SJCRH30 (cell line): Measurements from ENCODE around the gene WHRN. TPM values are rescaled to one million over a fixed set of nuclear protein-coding genes. Genes with fewer than 3 reads are reported as not detected.

Source experiments
- DNase-seq, 2 experiments: peaks; one replicate each; pipeline ENCODE4 v3.0.0-alpha.2; 2015 to 2020
- H3K27ac ChIP-seq: fragments of 250-450 bp; sonication (Bioruptor Pico); 2 replicates; pipeline ENCODE4 v1.5.1; 2020; ENCODE audit warnings: mild to moderate bottlenecking, moderate library complexity
- H3K27me3 ChIP-seq: fragments of 250-450 bp; sonication (Bioruptor Pico); 2 replicates; pipeline ENCODE4 v1.5.1; 2020; ENCODE audit warnings: mild to moderate bottlenecking, moderate library complexity
- H3K36me3 ChIP-seq: fragments of 250-450 bp; sonication (Bioruptor Pico); 2 replicates; pipeline ENCODE4 v1.5.1; 2020; ENCODE audit warnings: mild to moderate bottlenecking, moderate library complexity
- H3K4me1 ChIP-seq: fragments of 250-450 bp; sonication (Bioruptor Pico); 2 replicates; pipeline ENCODE4 v1.5.1; 2020; ENCODE audit warnings: mild to moderate bottlenecking, moderate library complexity
- H3K4me3 ChIP-seq: fragments of 250-450 bp; sonication (Bioruptor Pico); 2 replicates; pipeline ENCODE4 v1.5.1; 2020; ENCODE audit warnings: mild to moderate bottlenecking, moderate library complexity
- H3K9me3 ChIP-seq: fragments of 250-450 bp; sonication (Bioruptor Pico); replicated peaks from 2 replicates; pipeline ENCODE4 v1.5.1; 2020; ENCODE audit warnings: mild to moderate bottlenecking, moderate library complexity
- total RNA-seq: library from RNA; depleted of rRNA; stranded (reverse); fragments of >200 nt; shearing (Covaris generic); gene quantifications from 2 replicates; pipeline ENCODE4 v1.2.3, GENCODE V29; 2014

WHRN gene
- total RNA-seq, 1 experiment from 2014 or later: 3.1 TPM

- H3K4me3 ChIP-seq: no peak overlapping the region
- no peak for DNase-seq
- no peaks in the 10 kb centered on the region for H3K9me3 ChIP-seq
- H3K27ac ChIP-seq: no peak overlapping the region
- H3K27me3 ChIP-seq: no peaks in the 10 kb centered on the region
- no peaks in the 10 kb centered on the region for H3K36me3 ChIP-seq
- H3K4me1 ChIP-seq: peaks cover 5% of the 10 kb centered on the region
Observed at GRCh38 chr9:114370968-114371320, 134.3 kb downstream of the WHRN start.

GRCh38 chr9:114370251-114370967 lies 134.9 kb downstream of the WHRN start:
- no peaks in the 10 kb centered on the region for H3K27me3 ChIP-seq
- H3K4me3 ChIP-seq: no peak overlapping the region
- DNase-seq: no peak

GRCh38 chr9:114369216-114370130 lies 135.8 kb downstream of the WHRN start:
- no peak overlapping the region for H3K27ac ChIP-seq
- no peaks in the 10 kb centered on the region for H3K36me3 ChIP-seq
- H3K4me3 ChIP-seq: no peak overlapping the region
- DNase-seq: no peak
- no peaks in the 10 kb centered on the region for H3K9me3 ChIP-seq
- H3K27me3 ChIP-seq: no peaks in the 10 kb centered on the region
- H3K4me1 ChIP-seq: peaks cover 5% of the 10 kb centered on the region

More at GRCh38 chr9:114370251-114370967, 134.9 kb downstream of the WHRN start:
- Histone ChIP-seq H3K27ac (no peak overlapping the region), H3K36me3 (no peaks in the 10 kb centered on the region), H3K4me1 (peaks cover 5% of the 10 kb centered on the region), H3K9me3 (no peaks in the 10 kb centered on the region)

- DNase-seq: no peak
- Histone ChIP-seq H3K4me1 (peaks cover 1% of the 10 kb centered on the region), H3K27ac (no peak overlapping the region), H3K27me3 (no peaks in the 10 kb centered on the region), H3K4me3 (no peak overlapping the region), H3K36me3 (no peaks in the 10 kb centered on the region), H3K9me3 (no peaks in the 10 kb centered on the region)
Observed at GRCh38 chr9:114367772-114368569, 137.3 kb downstream of the WHRN start.

GRCh38 chr9:114367366-114367765 lies 137.9 kb downstream of the WHRN start:
- H3K9me3 ChIP-seq: no peaks in the 10 kb centered on the region
- no peaks in the 10 kb centered on the region; the same call in 1 of the 2 replicates for H3K4me1 ChIP-seq
- H3K36me3 ChIP-seq: no peaks in the 10 kb centered on the region
- H3K27me3 ChIP-seq: no peaks in the 10 kb centered on the region
- H3K4me3 ChIP-seq: no peak overlapping the region
- DNase-seq: no peak
- no peak overlapping the region for H3K27ac ChIP-seq

GRCh38 chr9:114366334-114367128 lies 138.7 kb downstream of the WHRN start:
- Histone ChIP-seq H3K27ac (no peak overlapping the region), H3K4me3 (no peak overlapping the region), H3K27me3 (no peaks in the 10 kb centered on the region), H3K9me3 (no peaks in the 10 kb centered on the region), H3K36me3 (no peaks in the 10 kb centered on the region), H3K4me1 (no peaks in the 10 kb centered on the region)
- DNase-seq: no peak

- DNase-seq: no peak
- no peaks in the 10 kb centered on the region for H3K36me3 ChIP-seq
- no peak overlapping the region for H3K4me3 ChIP-seq
- no peaks in the 10 kb centered on the region for H3K27me3 ChIP-seq
- H3K4me1 ChIP-seq: no peaks in the 10 kb centered on the region
- no peaks in the 10 kb centered on the region for H3K9me3 ChIP-seq
- no peak overlapping the region for H3K27ac ChIP-seq
Observed at GRCh38 chr9:114365194-114365593, 140.1 kb downstream of the WHRN start.

GRCh38 chr9:114364134-114365041 lies 140.9 kb downstream of the WHRN start:
- Histone ChIP-seq H3K36me3 (no peaks in the 10 kb centered on the region), H3K27ac (no peak overlapping the region), H3K27me3 (no peaks in the 10 kb centered on the region), H3K4me1 (no peaks in the 10 kb centered on the region), H3K4me3 (no peak overlapping the region), H3K9me3 (no peaks in the 10 kb centered on the region)
- DNase-seq: no peak

GRCh38 chr9:114363424-114363823 lies 141.8 kb downstream of the WHRN start:
- no peak overlapping the region for H3K4me3 ChIP-seq
- H3K27ac ChIP-seq: no peak overlapping the region
- H3K9me3 ChIP-seq: no peaks in the 10 kb centered on the region
- DNase-seq: no peak
- H3K4me1 ChIP-seq: no peaks in the 10 kb centered on the region
- H3K36me3 ChIP-seq: no peaks in the 10 kb centered on the region
- no peaks in the 10 kb centered on the region for H3K27me3 ChIP-seq

- no peaks in the 10 kb centered on the region for H3K27me3 ChIP-seq
- no peak for DNase-seq
- no peaks in the 10 kb centered on the region for H3K9me3 ChIP-seq
- H3K27ac ChIP-seq: no peak overlapping the region
- H3K4me1 ChIP-seq: no peaks in the 10 kb centered on the region
- H3K4me3 ChIP-seq: no peak overlapping the region
- H3K36me3 ChIP-seq: no peaks in the 10 kb centered on the region
Observed at GRCh38 chr9:114362394-114362793, 142.9 kb downstream of the WHRN start.

GRCh38 chr9:114361542-114361941 lies 143.7 kb downstream of the WHRN start:
- no peak for DNase-seq
- no peak overlapping the region for H3K27ac ChIP-seq
- no peaks in the 10 kb centered on the region for H3K4me1 ChIP-seq
- H3K4me3 ChIP-seq: no peak overlapping the region
- no peaks in the 10 kb centered on the region for H3K27me3 ChIP-seq
- no peaks in the 10 kb centered on the region for H3K36me3 ChIP-seq
- no peaks in the 10 kb centered on the region for H3K9me3 ChIP-seq

GRCh38 chr9:114359801-114360200 lies 145.5 kb downstream of the WHRN start:
- Histone ChIP-seq H3K36me3 (no peaks in the 10 kb centered on the region), H3K27me3 (no peaks in the 10 kb centered on the region), H3K4me1 (no peaks in the 10 kb centered on the region), H3K4me3 (no peak overlapping the region), H3K27ac (no peak overlapping the region), H3K9me3 (no peaks in the 10 kb centered on the region)
- DNase-seq: no peak

GRCh38 chr9:114357911-114358328 lies 147.4 kb downstream of the WHRN start:
- Histone ChIP-seq H3K27me3 (no peaks in the 10 kb centered on the region), H3K9me3 (no peaks in the 10 kb centered on the region), H3K4me3 (no peak overlapping the region), H3K27ac (no peak overlapping the region), H3K4me1 (no peaks in the 10 kb centered on the region), H3K36me3 (no peaks in the 10 kb centered on the region)
- no peak for DNase-seq
